ENCODE measurements around the gene C12orf76.

- TF ChIP-seq CTCF (IDR thresholded peaks at IDR 0.05; ENCODE audit: low read depth, low read length) (no peak), EZH2phosphoT487 (IDR thresholded peaks at IDR 0.05; ENCODE audit: low read depth) (no peak)
Observed at GRCh38 chr12:110084314-110085015, 36.1 kb upstream of the C12orf76 start.
